Neural cell (in vitro differentiated cells): Measurements from ENCODE around the gene LRP5. TPM values are rescaled to one million over a fixed set of nuclear protein-coding genes. Genes with fewer than 3 reads are reported as not detected.

Experiments
- H2AFZ ChIP-seq: fragments of 200-600, 300-800 bp; sonication (generic), shearing (Covaris generic); 2 replicates; pipeline ENCODE4 v1.6.0; 2014; ENCODE audit warnings: low read depth, mild to moderate bottlenecking, antibody characterized with exemption, low read length, moderate library complexity
- H3F3A ChIP-seq: fragments of 200-600 bp; shearing (Covaris generic); 2 replicates; pipeline ENCODE4 v1.6.1; 2016; ENCODE audit warnings: mild to moderate bottlenecking, moderate library complexity, mixed read lengths, antibody characterized with exemption, low read length; ENCODE audit not compliant: insufficient read depth, poor library complexity, severe bottlenecking
- H3K27ac ChIP-seq: fragments of 200-600, 300-800 bp; sonication (generic), shearing (Covaris generic); 2 replicates; pipeline ENCODE4 v1.5.1; 2014; ENCODE audit warnings: mild to moderate bottlenecking, low read length, moderate library complexity
- H3K27me3 ChIP-seq: fragments of 300-800, 200-600 bp; sonication (generic), shearing (Covaris generic); 2 replicates; pipeline ENCODE4 v1.6.0; 2014; ENCODE audit warnings: mild to moderate bottlenecking, low read depth, low read length, moderate library complexity; ENCODE audit not compliant: insufficient read depth
- H3K36me3 ChIP-seq: fragments of 300-800, 200-600 bp; sonication (generic), shearing (Covaris generic); 2 replicates; pipeline ENCODE4 v1.5.1; 2014; ENCODE audit warnings: mild to moderate bottlenecking, antibody characterized with exemption, low read length, moderate library complexity; ENCODE audit not compliant: insufficient read depth
- H3K4me2 ChIP-seq: fragments of 300-800, 200-600 bp; sonication (generic), shearing (Covaris generic); 2 replicates; pipeline ENCODE4 v1.6.0; 2014; ENCODE audit warnings: mild to moderate bottlenecking, low read length
- H3K4me3 ChIP-seq: fragments of 300-800, 200-600 bp; sonication (generic), shearing (Covaris generic); 2 replicates; pipeline ENCODE4 v1.5.1; 2014; ENCODE audit warnings: mild to moderate bottlenecking, low read length, moderate library complexity
- H3K79me2 ChIP-seq: fragments of 200-600 bp; shearing (Covaris generic); replicated peaks from 2 replicates; pipeline ENCODE4 v1.6.0; 2014; ENCODE audit warnings: mild to moderate bottlenecking, low read length, moderate library complexity; ENCODE audit not compliant: insufficient read depth
- H3K9ac ChIP-seq: fragments of 300-800, 200-600 bp; sonication (generic), shearing (Covaris generic); 2 replicates; pipeline ENCODE4 v1.6.1; 2016; ENCODE audit warnings: mild to moderate bottlenecking, low read length, mixed read lengths
- H3K9me2 ChIP-seq: fragments of 200-600 bp; shearing (Covaris generic); 2 replicates; pipeline ENCODE4 v1.6.1; 2016; ENCODE audit warnings: mild to moderate bottlenecking, low read length, mixed read lengths; ENCODE audit not compliant: insufficient read depth
- H3K9me3 ChIP-seq: fragments of 200-600, 300-800 bp; sonication (generic), shearing (Covaris generic); 2 replicates; pipeline ENCODE4 v1.6.1; 2016; ENCODE audit warnings: mild to moderate bottlenecking, mixed run types, low read length, moderate library complexity, mixed read lengths
- H4K20me1 ChIP-seq: fragments of 200-600 bp; shearing (Covaris generic); 2 replicates; pipeline ENCODE4 v1.6.1; 2016; ENCODE audit warnings: mild to moderate bottlenecking, mixed run types; ENCODE audit not compliant: insufficient read depth
- EP300 ChIP-seq: fragments of 450-650 bp; conservative IDR thresholded peaks from 2 replicates; pipeline ENCODE4 v1.6.1; 2014; ENCODE audit warnings: antibody characterized with exemption, mild to moderate bottlenecking, moderate library complexity; ENCODE audit not compliant: poor library complexity, severe bottlenecking
- EZH2 ChIP-seq: fragments of 200-600, 300-800 bp; shearing (Covaris generic), sonication (generic); IDR thresholded peaks from 2 replicates; pipeline ENCODE4 v1.6.1; 2014; ENCODE audit warnings: antibody characterized with exemption, low read length, borderline replicate concordance, mild to moderate bottlenecking; ENCODE audit not compliant: insufficient read depth, poor library complexity, severe bottlenecking
- MXI1 ChIP-seq: fragments of 450-650 bp; conservative IDR thresholded peaks from 2 replicates; pipeline ENCODE4 v1.6.1; 2014; ENCODE audit warnings: antibody characterized with exemption, mild to moderate bottlenecking; ENCODE audit not compliant: poor library complexity, severe bottlenecking
- POLR2AphosphoS5 ChIP-seq: IDR thresholded peaks from 2 replicates; pipeline ENCODE4 v1.6.1; 2012
- RAD21 ChIP-seq: fragments of 450-650 bp; conservative IDR thresholded peaks from 2 replicates; pipeline ENCODE4 v1.6.1; 2014; ENCODE audit warnings: antibody characterized with exemption, mild to moderate bottlenecking, moderate library complexity
- REST ChIP-seq: IDR thresholded peaks from 2 replicates; pipeline ENCODE4 v1.6.1; 2012; ENCODE audit warnings: borderline replicate concordance
- SMC3 ChIP-seq: fragments of 450-650 bp; conservative IDR thresholded peaks from 2 replicates; pipeline ENCODE4 v1.6.1; 2014; ENCODE audit warnings: antibody characterized with exemption, mild to moderate bottlenecking, moderate library complexity; ENCODE audit not compliant: poor library complexity
- TAF1 ChIP-seq: IDR thresholded peaks from 2 replicates; pipeline ENCODE4 v1.6.1; 2012; ENCODE audit warnings: low read depth
- polyA plus RNA-seq: library from polyadenylated mRNA; depleted of rRNA; stranded (reverse); fragments of >200 nt; gene quantifications from 2 replicates; pipeline ENCODE4 v1.2.3, GENCODE V29; 2014
- TF ChIP-seq, protein P1 (sequence below): fragments of 450-650 bp; IDR thresholded peaks from 2 replicates; pipeline ENCODE4 v1.5.1; 2014; ENCODE audit warnings: antibody characterized with exemption, mild to moderate bottlenecking, moderate library complexity; ENCODE audit not compliant: poor library complexity, severe bottlenecking

The LRP5 gene
- polyA plus RNA-seq, 1 donor from 2014 or later: 3.0 TPM

GRCh38 chr11:68463714-68464113, 151.3 kb downstream of the LRP5 start:
- H3K9me2 ChIP-seq: no peaks in the 10 kb centered on the region
- H4K20me1 ChIP-seq: peaks cover 7% of the 10 kb centered on the region
- TF ChIP-seq REST (no peak), EP300 (no peak), TAF1 (no peak)
- H3K27ac ChIP-seq: no peak overlapping the region
- H3K27me3 ChIP-seq: no peaks in the 10 kb centered on the region
- no peak overlapping the region for H3K9ac ChIP-seq
- no peaks in the 10 kb centered on the region for H3F3A ChIP-seq
- peaks cover 72% of the 10 kb centered on the region for H3K79me2 ChIP-seq
- no peaks in the 10 kb centered on the region for H3K9me3 ChIP-seq
- peak overlapping the region; percentile 84 for H3K4me3 ChIP-seq
- no peaks in the 10 kb centered on the region for H3K36me3 ChIP-seq
- H3K4me2 ChIP-seq: no peak overlapping the region
- no peak overlapping the region for H2AFZ ChIP-seq

GRCh38 chr11:68467201-68467834, 154.9 kb downstream of the LRP5 start:
- H3K4me2 ChIP-seq: no peak overlapping the region
- H3F3A ChIP-seq: no peaks in the 10 kb centered on the region
- H2AFZ ChIP-seq: no peak overlapping the region
- H3K9ac ChIP-seq: no peak overlapping the region
- H3K9me3 ChIP-seq: no peaks in the 10 kb centered on the region
- H3K4me3 ChIP-seq: no peak overlapping the region
- H4K20me1 ChIP-seq: no peaks in the 10 kb centered on the region
- no peak overlapping the region for H3K27ac ChIP-seq
- H3K27me3 ChIP-seq: no peaks in the 10 kb centered on the region
- H3K79me2 ChIP-seq: peaks cover 96% of the 10 kb centered on the region
- TF ChIP-seq TAF1 (no peak), EP300 (no peak), RAD21 (no peak), SMC3 (no peak), POLR2AphosphoS5 (no peak), MXI1 (no peak), REST (no peak), EZH2 (no peak)
- TF ChIP-seq, protein P1, sequence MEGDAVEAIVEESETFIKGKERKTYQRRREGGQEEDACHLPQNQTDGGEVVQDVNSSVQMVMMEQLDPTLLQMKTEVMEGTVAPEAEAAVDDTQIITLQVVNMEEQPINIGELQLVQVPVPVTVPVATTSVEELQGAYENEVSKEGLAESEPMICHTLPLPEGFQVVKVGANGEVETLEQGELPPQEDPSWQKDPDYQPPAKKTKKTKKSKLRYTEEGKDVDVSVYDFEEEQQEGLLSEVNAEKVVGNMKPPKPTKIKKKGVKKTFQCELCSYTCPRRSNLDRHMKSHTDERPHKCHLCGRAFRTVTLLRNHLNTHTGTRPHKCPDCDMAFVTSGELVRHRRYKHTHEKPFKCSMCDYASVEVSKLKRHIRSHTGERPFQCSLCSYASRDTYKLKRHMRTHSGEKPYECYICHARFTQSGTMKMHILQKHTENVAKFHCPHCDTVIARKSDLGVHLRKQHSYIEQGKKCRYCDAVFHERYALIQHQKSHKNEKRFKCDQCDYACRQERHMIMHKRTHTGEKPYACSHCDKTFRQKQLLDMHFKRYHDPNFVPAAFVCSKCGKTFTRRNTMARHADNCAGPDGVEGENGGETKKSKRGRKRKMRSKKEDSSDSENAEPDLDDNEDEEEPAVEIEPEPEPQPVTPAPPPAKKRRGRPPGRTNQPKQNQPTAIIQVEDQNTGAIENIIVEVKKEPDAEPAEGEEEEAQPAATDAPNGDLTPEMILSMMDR: no peak
- H3K36me3 ChIP-seq: no peaks in the 10 kb centered on the region
- H3K9me2 ChIP-seq: no peaks in the 10 kb centered on the region
